Keratinocyte (primary cell): Measurements from ENCODE around the gene TCEA2.

Experiments used
- EZH2 ChIP-seq: IDR thresholded peaks from one replicate; pipeline ENCODE4 v1.6.1; 2012; ENCODE audit warnings: inconsistent platforms, mild to moderate bottlenecking, low read length, moderate library complexity
- TF ChIP-seq, protein P1 (sequence below), 3 experiments: IDR thresholded peaks in 1 of 3; conservative IDR thresholded peaks in 1 of 3; optimal IDR thresholded peaks in 1 of 3; 2 replicates in 2 of 3; 3 replicates in 1 of 3; pipeline versions ENCODE3 to v1.5.1; 2011; ENCODE audit warnings: low read length in 3 of 3, mild to moderate bottlenecking in 3 of 3, moderate library complexity in 2 of 3, control low read depth in 1 of 3, inconsistent platforms in 1 of 3; ENCODE audit not compliant: insufficient read depth in 2 of 3; ENCODE audit errors: extremely low read depth in 1 of 3

DNA sequence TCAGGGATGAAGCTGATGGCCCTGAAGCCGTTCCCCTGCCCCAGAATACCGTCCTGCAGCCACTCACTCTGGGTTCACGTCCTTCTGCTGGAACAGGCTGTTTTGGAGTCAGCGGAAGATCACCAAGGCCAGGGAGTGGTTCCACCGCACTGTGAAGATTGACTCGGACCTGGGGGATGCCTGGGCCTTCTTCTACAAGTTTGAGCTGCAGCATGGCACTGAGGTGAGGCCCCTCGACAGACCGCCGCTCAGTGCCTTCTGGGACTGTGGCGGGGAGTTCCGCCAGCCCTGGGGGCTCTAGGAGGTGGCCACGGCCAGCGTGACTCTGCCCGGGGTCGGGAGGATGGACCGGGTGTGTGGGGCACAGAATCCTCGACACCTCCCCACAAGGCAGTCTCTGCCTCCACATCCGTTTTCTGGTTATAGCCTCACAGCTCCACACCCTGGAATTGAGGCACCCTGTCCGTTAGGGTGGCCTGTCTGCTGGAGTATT is 31.1 kb upstream of the TCEA2 start:
- TF ChIP-seq, protein P1, sequence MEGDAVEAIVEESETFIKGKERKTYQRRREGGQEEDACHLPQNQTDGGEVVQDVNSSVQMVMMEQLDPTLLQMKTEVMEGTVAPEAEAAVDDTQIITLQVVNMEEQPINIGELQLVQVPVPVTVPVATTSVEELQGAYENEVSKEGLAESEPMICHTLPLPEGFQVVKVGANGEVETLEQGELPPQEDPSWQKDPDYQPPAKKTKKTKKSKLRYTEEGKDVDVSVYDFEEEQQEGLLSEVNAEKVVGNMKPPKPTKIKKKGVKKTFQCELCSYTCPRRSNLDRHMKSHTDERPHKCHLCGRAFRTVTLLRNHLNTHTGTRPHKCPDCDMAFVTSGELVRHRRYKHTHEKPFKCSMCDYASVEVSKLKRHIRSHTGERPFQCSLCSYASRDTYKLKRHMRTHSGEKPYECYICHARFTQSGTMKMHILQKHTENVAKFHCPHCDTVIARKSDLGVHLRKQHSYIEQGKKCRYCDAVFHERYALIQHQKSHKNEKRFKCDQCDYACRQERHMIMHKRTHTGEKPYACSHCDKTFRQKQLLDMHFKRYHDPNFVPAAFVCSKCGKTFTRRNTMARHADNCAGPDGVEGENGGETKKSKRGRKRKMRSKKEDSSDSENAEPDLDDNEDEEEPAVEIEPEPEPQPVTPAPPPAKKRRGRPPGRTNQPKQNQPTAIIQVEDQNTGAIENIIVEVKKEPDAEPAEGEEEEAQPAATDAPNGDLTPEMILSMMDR (optimal IDR thresholded peaks at IDR 0.05 in 1 of 3, IDR thresholded peaks at IDR 0.05 in 1 of 3, conservative IDR thresholded peaks at IDR 0.05 in 1 of 3; ENCODE audit: extremely low read depth in 1 of 3, insufficient read depth in 2 of 3, low read length in 3 of 3): no peak
- no peak for TF ChIP-seq EZH2
